CD4-positive, alpha-beta T cell treated with Interleukin-6 for 4 hours (primary cell): Measurements from ENCODE around the gene BEX4.
A peak's percentile ranks its signal among the peaks of the same experiment; 100 is the strongest.
"Not testable (repeated sequence)": the region's sequence is repeated elsewhere in the genome, so short reads cannot be mapped to it uniquely, and the experiment has no call there.

Experiments
- DNase-seq: peaks from one replicate; pipeline ENCODE4 v3.0.0-alpha.2; 2020; ENCODE audit warnings: mixed read lengths

BEX4 gene

GRCh38 chrX:103214870-103215424, at the start of gene BEX4:
TSS of gene BEX4 (plus strand) at chrX:103215108. CDS start at chrX:103216154, 1,046 bp downstream.
- DNase-seq = peak; percentile 85

GRCh38 chrX:103170216-103170615, 44.7 kb upstream of the BEX4 start:
- DNase-seq = no peak

GRCh38 chrX:103171353-103171752, 43.6 kb upstream of the BEX4 start:
- DNase-seq = no peak

GRCh38 chrX:103175256-103175655, 39.7 kb upstream of the BEX4 start:
- DNase-seq = not testable (repeated sequence)

- peak; percentile 61 for DNase-seq
Observed at GRCh38 chrX:103175944-103176753, 38.8 kb upstream of the BEX4 start.

- no peak for DNase-seq
Observed at GRCh38 chrX:103177556-103177955, 37.4 kb upstream of the BEX4 start.

GRCh38 chrX:103183912-103184311, 31.0 kb upstream of the BEX4 start:
- no peak for DNase-seq

- DNase-seq = no peak
Observed at GRCh38 chrX:103187953-103188475, 26.9 kb upstream of the BEX4 start.

- no peak for DNase-seq
Observed at GRCh38 chrX:103197721-103198306, 17.1 kb upstream of the BEX4 start.

GRCh38 chrX:103198668-103199067, 16.2 kb upstream of the BEX4 start:
- not testable (repeated sequence) for DNase-seq

- no peak for DNase-seq
Observed at GRCh38 chrX:103201041-103201440, 13.9 kb upstream of the BEX4 start.

- no peak for DNase-seq
Observed at GRCh38 chrX:103210056-103210455, 4.9 kb upstream of the BEX4 start.

- peak; percentile 64 for DNase-seq
Observed at GRCh38 chrX:103211012-103211715, 3.7 kb upstream of the BEX4 start.

GRCh38 chrX:103212749-103213457, 2.0 kb upstream of the BEX4 start:
- no peak for DNase-seq

- peak; percentile 54 for DNase-seq
Observed at GRCh38 chrX:103215425-103215991, 600 bp downstream of the BEX4 start.

GRCh38 chrX:103220511-103221323, 5.8 kb downstream of the BEX4 start:
- no peak for DNase-seq

GRCh38 chrX:103225918-103226317, 11.0 kb downstream of the BEX4 start:
- DNase-seq = not testable (repeated sequence)

GRCh38 chrX:103233263-103233662, 18.4 kb downstream of the BEX4 start:
- no peak for DNase-seq

- DNase-seq = no peak
Observed at GRCh38 chrX:103234869-103235268, 20.0 kb downstream of the BEX4 start.

- DNase-seq = not testable (repeated sequence)
Observed at GRCh38 chrX:103235608-103236007, 20.7 kb downstream of the BEX4 start.

GRCh38 chrX:103236296-103236695, 21.4 kb downstream of the BEX4 start:
- DNase-seq = no peak
